ENCODE data around the gene GP1BA. TPM values are rescaled to one million over a fixed set of nuclear protein-coding genes. Genes with fewer than 3 reads are reported as not detected.

GP1BA gene
- total and polyA plus RNA-seq, 2 donors (not counting 3 experiments of a cell fraction or from before 2014, with no cell fraction given) = not detected

- Histone ChIP-seq H3K9ac (replicated peaks; ENCODE audit: extremely low read depth, insufficient read depth, low read length) (no peak overlapping the region), H3K36me3 (ENCODE audit: control insufficient read depth in 2 of 2, extremely low read depth in 1 of 2, insufficient read depth in 2 of 2, low read length in 2 of 2) (peaks cover 0 to 47% of the 10 kb centered on the region in 2 experiments), H2AFZ (ENCODE audit: low read depth, low read length) (no peak overlapping the region), H3K79me2 (ENCODE audit: control insufficient read depth, insufficient read depth, low read length) (no peaks in the 10 kb centered on the region), H3K4me1 (ENCODE audit: control insufficient read depth, extremely low read depth, insufficient read depth, low read length) (peaks cover 8% of the 10 kb centered on the region), H3K27me3 (ENCODE audit: control insufficient read depth in 2 of 2, insufficient read depth in 2 of 2, low read length in 2 of 2) (no peaks in the 10 kb centered on the region), H3K27ac (ENCODE audit: insufficient read depth, low read depth, low read length) (no peak overlapping the region), H3K4me3 (replicated peaks in 1 of 3; ENCODE audit: insufficient read depth in 1 of 3, low read depth in 1 of 3, low read length in 3 of 3) (no peak overlapping the region), H3K4me2 (ENCODE audit: insufficient read depth, low read length) (no peak overlapping the region), H4K20me1 (replicated peaks; ENCODE audit: control insufficient read depth, extremely low read depth, insufficient read depth, low read length) (no peaks in the 10 kb centered on the region), H3K9me1 (replicated peaks; ENCODE audit: control insufficient read depth, extremely low read depth, insufficient read depth, low read length) (no peaks in the 10 kb centered on the region), H3K9me3 (replicated peaks; ENCODE audit: control insufficient read depth, insufficient read depth, low read length) (no peaks in the 10 kb centered on the region)
- dilution Hi-C loops (cut with MboI; ENCODE audit: extremely low pct_ligation_motif_present, low sequenced_read_pairs) (no loop called here), intact Hi-C loops (cut with micrococcal nuclease) (no loop called here)
- TF ChIP-seq, protein P1, sequence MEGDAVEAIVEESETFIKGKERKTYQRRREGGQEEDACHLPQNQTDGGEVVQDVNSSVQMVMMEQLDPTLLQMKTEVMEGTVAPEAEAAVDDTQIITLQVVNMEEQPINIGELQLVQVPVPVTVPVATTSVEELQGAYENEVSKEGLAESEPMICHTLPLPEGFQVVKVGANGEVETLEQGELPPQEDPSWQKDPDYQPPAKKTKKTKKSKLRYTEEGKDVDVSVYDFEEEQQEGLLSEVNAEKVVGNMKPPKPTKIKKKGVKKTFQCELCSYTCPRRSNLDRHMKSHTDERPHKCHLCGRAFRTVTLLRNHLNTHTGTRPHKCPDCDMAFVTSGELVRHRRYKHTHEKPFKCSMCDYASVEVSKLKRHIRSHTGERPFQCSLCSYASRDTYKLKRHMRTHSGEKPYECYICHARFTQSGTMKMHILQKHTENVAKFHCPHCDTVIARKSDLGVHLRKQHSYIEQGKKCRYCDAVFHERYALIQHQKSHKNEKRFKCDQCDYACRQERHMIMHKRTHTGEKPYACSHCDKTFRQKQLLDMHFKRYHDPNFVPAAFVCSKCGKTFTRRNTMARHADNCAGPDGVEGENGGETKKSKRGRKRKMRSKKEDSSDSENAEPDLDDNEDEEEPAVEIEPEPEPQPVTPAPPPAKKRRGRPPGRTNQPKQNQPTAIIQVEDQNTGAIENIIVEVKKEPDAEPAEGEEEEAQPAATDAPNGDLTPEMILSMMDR (IDR thresholded peaks at IDR 0.05; ENCODE audit: extremely low read depth in 1 of 2, insufficient read depth in 1 of 2, low read depth in 1 of 2, low read length in 2 of 2) = no peak
- TF ChIP-seq EZH2 (IDR thresholded peaks at IDR 0.05; ENCODE audit: borderline replicate concordance, low read depth, low read length, severe bottlenecking) (no peak), MYC (IDR thresholded peaks at IDR 0.05; ENCODE audit: low read depth, low read length) (no peak)
- ChIA-PET POLR2A (no interaction called here), CTCF (interaction anchor here (1.2 to 1.5 kb wide), 4 partner anchors 13 to 109 kb away, joined by 3 to 7 read pairs (median 5); no protein-coding TSS in a partner anchor)
- DNase-seq (ENCODE audit: low read depth, low spot score) (no peak), FAIRE-seq (no peak)
- no TSS peak for BruUV-seq (replicated peaks)
Observed at GRCh38 chr17:4896332-4897197, 35.5 kb upstream of the GP1BA start.

- H3K79me2 ChIP-seq (ENCODE audit: control insufficient read depth, insufficient read depth, low read length) = no peaks in the 10 kb centered on the region
- no peak for TF ChIP-seq FOS (IDR thresholded peaks at IDR 0.05; ENCODE audit: borderline replicate concordance, insufficient read depth, low read length)
- TF ChIP-seq POLR2A (IDR thresholded peaks at IDR 0.05; ENCODE audit: low read depth, low read length) = no peak
- no peak for TF ChIP-seq JUN (IDR thresholded peaks at IDR 0.05; ENCODE audit: borderline replicate concordance, insufficient read depth, insufficient read length, low read depth)
- TF ChIP-seq MYC (IDR thresholded peaks at IDR 0.05; ENCODE audit: low read depth, low read length) = no peak
- TF ChIP-seq, protein P1 (IDR thresholded peaks at IDR 0.05; ENCODE audit: extremely low read depth in 1 of 2, insufficient read depth in 1 of 2, low read depth in 1 of 2, low read length in 2 of 2) = no peak
- dilution Hi-C loops (cut with MboI; ENCODE audit: extremely low pct_ligation_motif_present, low sequenced_read_pairs) (no loop called here), intact Hi-C loops (cut with micrococcal nuclease) (no loop called here)
- H3K36me3 ChIP-seq (ENCODE audit: control insufficient read depth in 2 of 2, extremely low read depth in 1 of 2, insufficient read depth in 2 of 2, low read length in 2 of 2) = peaks cover 0 to 45% of the 10 kb centered on the region in 2 experiments
- no peaks in the 10 kb centered on the region for H4K20me1 ChIP-seq (replicated peaks; ENCODE audit: control insufficient read depth, extremely low read depth, insufficient read depth, low read length)
- H3K27me3 ChIP-seq (ENCODE audit: control insufficient read depth in 2 of 2, insufficient read depth in 2 of 2, low read length in 2 of 2) = no peaks in the 10 kb centered on the region
- FAIRE-seq (no peak), DNase-seq (ENCODE audit: low read depth, low spot score) (no peak)
- H2AFZ ChIP-seq (ENCODE audit: low read depth, low read length) = no peak overlapping the region
- H3K9me1 ChIP-seq (replicated peaks; ENCODE audit: control insufficient read depth, extremely low read depth, insufficient read depth, low read length) = no peaks in the 10 kb centered on the region
- H3K4me2 ChIP-seq (ENCODE audit: insufficient read depth, low read length) = no peak overlapping the region
- H3K27ac ChIP-seq (ENCODE audit: insufficient read depth, low read depth, low read length) = no peak overlapping the region
- H3K4me1 ChIP-seq (ENCODE audit: control insufficient read depth, extremely low read depth, insufficient read depth, low read length) = peaks cover 10% of the 10 kb centered on the region
- ChIA-PET POLR2A (no interaction called here), CTCF (interaction anchor here (1.2 to 1.5 kb wide), 4 partner anchors 12 to 109 kb away, joined by 3 to 7 read pairs (median 5); no protein-coding TSS in a partner anchor)
- H3K9me3 ChIP-seq (replicated peaks; ENCODE audit: control insufficient read depth, insufficient read depth, low read length) = no peaks in the 10 kb centered on the region
- H3K4me3 ChIP-seq (replicated peaks in 1 of 3; ENCODE audit: insufficient read depth in 1 of 3, low read depth in 1 of 3, low read length in 3 of 3) = no peak overlapping the region
- no peak overlapping the region for H3K9ac ChIP-seq (replicated peaks; ENCODE audit: extremely low read depth, insufficient read depth, low read length)
- TSS peak; percentile 29 for BruUV-seq (replicated peaks)
Observed at GRCh38 chr17:4897198-4897687, 34.8 kb upstream of the GP1BA start.
